Muscle of arm (tissue), 14 donors: ENCODE data around the gene HS3ST4. TPM values are rescaled to one million over a fixed set of nuclear protein-coding genes. Genes with fewer than 3 reads are reported as not detected.

ENCODE experiments used
- DNase-seq: peaks from one replicate; pipeline ENCODE4 v3.0.0-alpha.2; 2013
- long read RNA-seq, 11 donors: transcript quantifications; one replicate each; lab custom pipeline, GENCODE V29; 2026
- polyA plus RNA-seq, 12 donors: library from polyadenylated mRNA; unstranded; fragments of 120-200 nt; gene quantifications; one replicate each; pipeline ENCODE4 v1.2.1, GENCODE V29; 2013; ENCODE audit not compliant: insufficient read length in 12 of 12

The HS3ST4 gene
- 1 to 10 TPM in 2 of 12 donors, under 1 TPM in 6, not detected in 4; 0.05 to 2.2 (median 0.07) TPM for polyA plus RNA-seq
- long read RNA-seq, donor 1 = 0 reads
- long read RNA-seq, donor 2 = 0 reads
- long read RNA-seq, donor 3 = 0 reads
- long read RNA-seq, donor 4 = 0 reads
- long read RNA-seq, donor 5 = 0 reads
- long read RNA-seq, donor 6 = 0 reads
- long read RNA-seq, donor 7 = 0 reads
- long read RNA-seq, donor 8 = 0 reads
- long read RNA-seq, donor 9 = 0 reads
- long read RNA-seq, donor 10 = 0 reads
- long read RNA-seq, donor 11 = 0 reads

DNA sequence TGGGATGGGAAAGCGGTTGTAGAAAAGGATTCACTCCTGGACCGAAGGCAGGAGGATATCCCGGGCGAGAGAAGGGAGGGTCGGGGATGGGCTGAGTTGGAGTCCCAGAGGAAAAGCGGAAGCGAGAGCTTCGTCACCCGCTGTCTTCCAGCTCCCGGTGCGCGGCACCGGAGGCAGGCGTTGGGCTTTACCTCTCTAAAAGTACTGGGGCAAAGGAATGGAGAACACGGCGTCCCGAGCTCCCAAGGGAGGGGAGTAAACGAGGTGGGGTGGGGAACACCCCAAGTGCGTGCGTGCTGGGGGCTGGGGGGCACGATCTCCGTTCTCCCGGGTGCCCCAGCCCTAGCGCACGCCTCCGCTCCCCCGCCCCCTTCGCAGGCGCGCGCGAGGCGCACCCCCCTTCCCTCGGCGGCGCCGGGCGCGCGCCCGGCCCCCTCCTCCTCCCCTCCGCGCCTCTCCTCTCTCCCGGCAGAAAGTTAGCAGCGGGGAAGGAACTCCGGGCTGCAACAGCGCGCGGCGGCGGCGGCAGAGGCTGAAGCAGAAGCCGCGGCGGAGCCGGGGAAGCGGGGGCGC, at the start of gene HS3ST4:
TSS of gene HS3ST4 (plus strand) at position 441 of the 573 bp plus-strand sequence.
- DNase-seq = no peak

DNA sequence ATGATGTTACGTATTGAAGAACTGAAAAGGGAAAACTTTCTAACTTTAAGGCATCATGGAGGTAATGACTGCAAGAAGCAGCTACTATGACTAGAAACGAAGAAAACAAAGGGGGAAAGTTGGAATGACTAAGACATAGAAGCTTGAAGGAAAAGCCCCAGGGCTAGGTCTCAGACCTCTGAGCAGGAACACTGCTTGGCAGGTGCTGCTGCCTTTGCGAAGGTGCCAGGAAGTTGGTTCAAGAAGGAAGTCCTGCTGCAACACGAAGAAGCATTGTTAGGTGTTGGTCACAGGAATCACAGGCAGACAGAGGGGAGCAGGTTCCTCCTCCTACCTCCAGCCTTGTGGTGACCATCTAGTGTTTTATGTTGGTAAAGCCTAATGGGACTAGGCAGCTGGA, 48.1 kb upstream of the HS3ST4 start:
- no peak for DNase-seq

DNA sequence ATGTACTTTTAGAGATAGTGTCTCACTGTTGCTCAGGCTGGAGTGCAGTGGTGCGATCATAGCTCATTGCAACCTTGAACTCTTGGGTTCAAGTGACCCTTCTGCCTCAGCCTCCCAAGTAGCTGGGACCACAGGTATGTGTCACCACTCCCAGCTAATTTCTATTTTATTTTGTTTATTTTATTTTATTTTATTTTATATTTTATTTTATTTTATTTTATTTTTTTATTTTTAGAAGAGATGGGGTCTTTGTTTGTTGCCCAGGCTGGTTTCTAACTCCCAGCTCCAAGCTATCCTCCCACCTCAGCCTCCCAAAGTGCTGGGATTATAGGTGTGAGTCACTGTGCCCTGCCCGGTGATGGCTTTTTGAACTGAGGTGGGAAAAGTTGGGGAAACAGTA, 35.1 kb upstream of the HS3ST4 start:
- DNase-seq = no peak

DNA sequence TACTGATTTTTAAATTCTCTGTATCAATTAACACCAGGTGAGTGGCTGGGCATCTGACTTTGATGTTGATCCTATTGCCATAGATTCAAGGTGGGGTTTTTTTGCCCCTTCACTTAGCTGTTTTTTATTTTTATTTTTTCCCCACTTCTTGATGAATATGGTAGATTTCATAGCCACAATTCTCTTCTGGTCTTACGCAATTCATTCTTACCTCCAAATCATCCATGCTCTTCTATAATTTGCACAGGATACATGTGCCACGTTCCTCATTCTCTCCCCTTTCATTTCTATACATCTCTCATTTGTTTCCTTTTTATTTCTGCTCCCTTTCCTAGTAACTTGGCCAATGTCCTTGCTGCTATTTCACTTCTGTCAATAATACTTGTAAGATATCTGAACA, 14.9 kb upstream of the HS3ST4 start:
- DNase-seq = no peak

DNA sequence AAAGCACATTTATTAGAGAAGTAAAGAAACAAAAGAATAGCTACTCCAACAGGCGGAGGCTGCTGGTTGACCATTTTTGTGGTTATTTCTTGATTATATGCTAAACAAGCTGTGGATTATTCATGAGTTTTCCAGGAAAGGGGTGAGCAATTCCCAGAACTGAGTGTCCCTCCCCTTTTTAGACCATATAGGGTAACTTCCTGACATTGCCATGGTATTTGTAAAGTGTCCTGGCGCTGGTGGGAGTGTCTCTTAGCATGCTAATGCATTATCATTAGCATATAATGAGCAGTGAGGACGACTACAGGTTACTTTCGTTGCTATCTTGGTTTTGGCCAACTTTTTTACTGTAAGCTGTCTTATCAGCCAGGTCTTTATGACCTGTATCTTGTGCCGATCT, 12.2 kb upstream of the HS3ST4 start:
- DNase-seq = no peak

DNA sequence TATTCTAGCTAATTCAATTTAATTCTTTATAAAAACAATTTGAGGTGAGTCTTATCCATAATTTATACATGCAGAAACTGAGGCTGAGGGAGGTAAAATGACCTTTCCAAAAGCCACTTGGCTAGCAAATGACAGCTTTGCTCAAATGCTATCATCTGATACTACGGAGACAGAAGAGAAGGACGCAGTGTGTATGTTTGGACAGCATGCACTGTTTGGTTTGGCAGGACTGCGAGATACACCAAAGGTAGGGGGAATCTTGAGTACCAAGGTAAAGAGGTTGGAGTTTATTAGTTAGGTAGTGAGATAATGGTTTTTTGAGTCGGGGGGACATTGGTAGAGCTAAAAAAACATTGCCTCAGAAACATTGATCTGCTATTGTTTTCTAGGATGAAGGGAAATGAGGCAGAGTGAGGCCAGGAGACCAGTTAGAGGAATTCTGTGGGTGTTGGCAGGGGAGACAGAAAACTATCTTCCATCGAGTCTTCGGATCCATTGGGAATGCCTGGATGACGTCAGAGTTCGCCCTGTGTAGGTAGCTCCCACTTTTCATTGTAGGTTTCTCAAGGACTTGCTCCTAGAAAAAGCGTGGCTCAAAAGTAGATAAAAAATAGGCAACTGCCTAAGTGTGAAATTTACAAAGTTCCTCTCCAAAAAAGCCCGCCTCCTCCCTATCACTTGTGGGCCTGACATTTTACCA, 2.5 kb upstream of the HS3ST4 start:
- DNase-seq = no peak

DNA sequence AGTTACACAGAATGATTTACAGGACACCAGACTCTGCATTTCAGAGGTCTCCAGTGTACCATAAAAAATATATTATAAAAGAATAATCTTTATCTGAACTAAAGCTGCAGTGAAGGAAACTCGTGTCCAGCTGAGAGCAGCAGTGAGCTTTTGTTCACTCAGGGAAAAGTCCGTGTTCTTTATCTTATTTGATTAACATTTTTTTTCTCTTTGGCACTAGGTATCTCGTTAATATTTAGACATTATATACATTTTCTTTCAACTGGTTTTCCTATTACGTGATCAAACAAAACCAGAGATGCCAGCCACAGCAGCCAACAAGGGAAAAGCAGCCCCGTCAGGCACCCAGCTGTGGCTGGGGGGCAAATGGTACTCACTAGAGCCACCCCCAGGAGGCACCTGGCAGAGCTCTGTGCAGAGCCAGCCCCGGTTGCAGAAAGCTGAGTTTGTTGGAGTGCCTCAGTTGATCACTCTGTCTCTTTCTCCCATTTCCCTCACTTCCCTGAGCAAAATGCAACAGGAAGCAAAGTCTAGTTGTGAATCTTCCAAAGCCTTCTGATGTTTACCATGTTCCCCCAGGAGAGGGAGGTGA, 1.1 kb upstream of the HS3ST4 start:
- DNase-seq = no peak

DNA sequence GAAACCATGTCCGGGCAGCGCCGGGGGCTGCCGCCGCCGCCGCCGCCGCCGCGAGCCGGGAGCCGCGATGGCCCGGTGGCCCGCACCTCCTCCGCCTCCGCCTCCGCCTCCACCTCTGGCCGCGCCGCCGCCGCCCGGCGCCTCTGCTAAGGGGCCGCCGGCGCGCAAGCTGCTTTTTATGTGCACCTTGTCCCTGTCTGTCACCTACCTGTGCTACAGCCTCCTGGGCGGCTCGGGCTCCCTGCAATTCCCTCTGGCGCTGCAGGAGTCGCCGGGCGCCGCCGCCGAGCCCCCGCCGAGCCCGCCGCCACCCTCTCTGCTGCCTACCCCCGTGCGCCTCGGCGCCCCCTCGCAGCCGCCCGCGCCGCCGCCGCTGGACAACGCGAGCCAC, 587 bp downstream of the HS3ST4 start:
- no peak for DNase-seq

DNA sequence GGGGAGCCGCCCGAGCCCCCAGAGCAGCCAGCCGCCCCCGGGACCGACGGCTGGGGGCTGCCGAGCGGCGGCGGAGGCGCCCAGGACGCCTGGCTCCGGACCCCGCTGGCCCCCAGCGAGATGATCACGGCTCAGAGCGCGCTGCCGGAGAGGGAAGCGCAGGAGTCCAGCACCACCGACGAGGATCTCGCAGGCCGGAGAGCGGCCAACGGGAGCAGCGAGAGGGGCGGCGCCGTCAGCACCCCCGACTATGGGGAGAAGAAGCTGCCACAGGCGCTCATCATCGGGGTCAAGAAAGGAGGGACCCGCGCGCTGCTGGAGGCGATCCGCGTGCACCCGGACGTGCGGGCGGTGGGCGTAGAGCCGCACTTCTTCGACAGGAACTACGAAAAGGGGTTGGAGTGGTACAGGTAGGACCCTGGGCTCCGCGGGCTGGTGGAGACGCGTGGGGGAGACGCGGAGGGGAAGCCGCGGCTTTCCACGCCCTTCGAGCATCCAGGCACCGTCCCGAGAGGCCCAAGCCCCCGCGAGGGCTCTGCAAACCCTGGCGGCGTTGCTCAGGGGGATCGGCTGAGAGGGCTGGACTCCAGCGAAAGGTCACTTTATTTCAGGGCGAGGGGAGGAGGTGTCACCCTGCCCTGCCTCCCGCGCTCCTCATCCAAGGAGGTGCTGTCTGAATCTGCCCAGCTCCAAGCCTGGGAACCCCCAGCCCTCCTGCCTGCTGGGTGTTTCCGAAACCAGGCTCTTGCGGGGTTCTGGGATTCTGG, 1.2 kb downstream of the HS3ST4 start:
- DNase-seq = no peak

DNA sequence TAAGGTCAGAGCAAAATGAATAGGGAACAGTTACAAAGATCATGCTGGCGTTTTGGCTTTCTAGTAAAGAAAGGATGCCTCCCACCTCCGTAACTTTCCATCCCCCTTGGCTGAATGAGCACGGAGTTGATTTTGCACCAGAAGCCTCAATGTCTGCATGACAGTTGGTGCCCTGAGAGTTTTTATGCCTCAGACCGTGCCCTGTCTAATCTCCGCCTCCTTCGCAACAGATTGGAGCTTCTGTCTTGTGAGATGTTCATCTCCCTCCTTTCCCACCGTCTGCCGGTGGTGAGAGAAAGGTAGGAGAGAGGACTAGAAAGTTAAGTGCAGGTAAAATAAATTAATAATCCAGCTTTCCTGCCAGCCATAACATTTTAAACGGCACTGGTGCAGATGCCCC, 1.9 kb downstream of the HS3ST4 start:
- DNase-seq = no peak

DNA sequence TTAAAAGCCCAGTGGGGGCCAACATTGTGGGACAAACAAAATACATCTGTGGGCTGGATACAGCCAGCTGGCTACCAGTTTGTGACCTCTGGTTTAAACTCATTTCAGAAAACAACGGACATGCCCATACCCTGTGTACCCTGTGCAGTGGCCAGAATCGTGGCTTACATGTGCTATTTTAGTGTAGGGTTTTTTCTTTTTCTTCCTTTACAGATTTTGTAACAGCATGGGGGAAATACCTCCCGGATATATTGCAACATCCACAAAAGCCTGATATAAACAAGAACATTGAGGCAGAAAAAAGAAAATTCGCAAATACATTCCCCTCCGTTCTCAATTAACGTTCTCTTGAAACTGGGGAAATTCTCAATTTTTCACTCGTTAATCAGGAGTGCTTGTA, 7.3 kb downstream of the HS3ST4 start:
- DNase-seq = no peak

DNA sequence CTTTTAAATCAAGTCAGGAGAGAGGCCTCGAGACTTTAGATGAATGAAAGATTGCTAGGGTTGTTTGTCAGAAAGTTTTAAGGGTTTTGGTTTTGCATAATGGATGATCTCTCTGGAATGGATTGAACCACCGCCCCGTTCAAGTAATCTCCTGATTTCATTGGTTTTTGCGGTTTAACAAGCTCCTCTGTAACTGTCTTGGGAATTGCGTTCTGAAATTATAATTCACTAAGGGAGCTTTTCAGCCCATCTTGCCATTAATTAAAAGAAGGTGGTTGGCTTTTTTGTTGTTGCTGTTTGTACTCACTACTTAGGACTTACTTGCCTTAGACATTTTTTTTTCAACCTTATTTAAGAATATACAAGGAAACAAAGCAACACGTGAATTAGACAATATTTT, 8.8 kb downstream of the HS3ST4 start:
- no peak for DNase-seq

DNA sequence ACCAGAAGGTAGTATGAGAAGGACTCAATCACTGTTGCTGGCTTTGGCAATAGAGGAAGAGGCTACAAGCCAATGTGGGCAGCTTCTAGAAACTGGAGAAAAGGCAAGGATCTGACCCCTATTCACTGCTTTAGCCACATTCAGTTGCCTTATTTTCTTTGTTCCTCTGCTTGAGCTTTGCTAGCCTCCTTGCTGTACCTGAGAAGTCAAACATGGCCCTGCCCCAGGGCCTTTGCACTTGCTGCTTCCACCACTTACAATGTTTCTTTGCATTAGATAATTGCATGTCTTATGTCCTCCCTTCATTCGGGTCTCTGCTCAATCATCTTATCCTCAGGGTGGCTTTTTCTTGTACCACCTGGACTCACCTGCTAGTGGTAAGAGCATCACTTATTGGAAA, 15.8 kb downstream of the HS3ST4 start:
- no peak for DNase-seq

DNA sequence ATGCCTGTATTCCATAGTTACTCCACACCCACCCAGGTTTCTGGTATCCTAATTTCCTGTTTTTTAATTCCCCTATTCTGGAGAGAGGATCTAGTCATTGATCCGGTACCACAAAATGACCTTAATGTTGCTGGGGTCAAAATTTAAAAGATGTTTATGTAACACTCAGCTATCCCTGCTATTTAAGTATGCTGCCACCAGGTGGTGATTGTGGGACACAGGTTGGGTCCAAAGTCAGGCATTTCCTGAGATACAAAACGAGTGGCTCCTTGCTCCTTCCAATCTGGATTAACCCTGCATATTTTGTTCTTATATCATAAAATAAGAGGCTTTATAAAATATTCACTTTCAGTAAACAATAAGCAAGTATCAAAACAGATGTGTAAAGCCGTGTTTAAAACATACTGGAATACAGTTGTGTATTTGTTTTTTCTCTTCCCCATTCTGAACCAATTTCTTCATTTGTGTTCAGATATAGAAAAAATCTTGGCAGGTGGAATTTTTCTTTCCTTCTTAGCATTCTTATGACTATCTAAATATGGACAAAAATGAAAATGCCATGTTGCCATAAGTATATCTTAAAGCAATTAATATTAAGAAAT, 16.3 kb downstream of the HS3ST4 start:
- DNase-seq = no peak

DNA sequence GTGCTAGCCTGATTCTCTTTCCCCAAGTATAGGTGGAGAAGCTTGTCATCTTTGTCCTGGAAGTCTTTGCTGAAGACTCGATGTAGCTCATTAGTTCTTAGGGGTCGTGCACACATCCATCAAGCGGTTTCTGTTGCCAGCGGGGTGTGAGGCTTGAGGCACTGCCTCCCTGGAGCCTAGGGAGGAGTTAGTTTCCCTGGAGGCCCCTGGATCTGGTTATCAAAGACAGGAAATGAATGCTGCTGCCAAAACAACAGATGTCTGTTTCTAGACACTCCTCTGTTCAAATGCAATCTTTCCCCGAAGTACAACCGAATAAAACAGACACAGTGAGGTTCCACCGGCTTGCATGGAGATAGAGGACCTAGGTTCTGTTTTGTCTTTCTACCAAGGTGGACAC, 17.5 kb downstream of the HS3ST4 start:
- no peak for DNase-seq

DNA sequence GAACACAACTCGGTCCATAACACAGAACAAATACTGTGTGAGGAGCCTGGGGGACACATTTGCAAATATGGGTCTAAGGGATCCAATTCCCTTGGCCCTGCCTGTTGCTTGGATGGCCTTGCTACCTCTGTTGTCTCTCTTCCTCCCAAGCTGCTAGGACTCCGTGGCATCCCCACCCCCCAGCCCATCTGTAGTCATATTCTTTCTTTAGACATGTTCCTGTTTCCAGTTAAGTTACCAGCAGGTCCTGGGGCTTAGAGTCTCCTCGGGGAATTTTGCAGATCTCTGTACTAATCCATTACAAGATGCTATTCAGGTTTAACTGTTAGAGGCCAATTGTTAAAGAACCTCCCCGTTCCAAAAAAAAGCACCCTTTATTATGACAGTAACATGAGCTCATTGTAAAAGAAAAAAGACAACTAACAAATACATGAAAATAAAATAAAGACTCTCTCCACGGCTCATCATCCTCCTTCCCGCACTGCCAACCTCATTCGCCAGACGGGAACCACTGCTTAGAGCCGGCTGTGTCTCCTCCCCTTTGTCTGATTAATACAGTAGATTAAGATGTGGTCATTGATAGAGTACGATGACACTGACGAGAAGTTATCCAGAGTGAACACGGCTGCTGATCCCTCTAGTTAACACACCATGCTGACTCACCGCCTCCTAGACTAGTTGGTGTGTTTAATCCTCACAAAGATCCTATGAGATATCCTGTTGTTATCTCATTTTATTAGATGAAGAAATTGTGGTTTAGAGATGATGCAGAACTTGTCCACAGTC, 22.2 kb downstream of the HS3ST4 start:
- DNase-seq = no peak

DNA sequence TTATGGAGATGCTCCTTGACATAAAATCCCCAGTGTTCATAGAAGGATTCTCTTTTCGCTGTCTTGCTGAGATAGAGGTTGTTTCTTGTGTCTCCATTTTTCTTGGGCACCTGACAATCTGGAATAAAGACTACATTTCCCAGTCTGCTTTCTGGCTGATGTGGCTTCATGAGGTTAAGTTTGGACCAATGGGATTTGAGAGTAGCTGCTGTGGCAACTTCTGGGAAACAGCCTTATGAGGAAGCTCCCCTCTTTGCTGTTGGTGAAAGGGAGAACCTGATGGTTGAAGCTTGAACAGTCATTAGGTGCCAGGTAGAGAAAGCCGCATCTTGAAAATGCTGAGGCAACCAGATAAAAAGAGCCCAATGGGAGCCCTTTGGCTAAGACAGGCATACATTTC, 24.4 kb downstream of the HS3ST4 start:
- DNase-seq = no peak

DNA sequence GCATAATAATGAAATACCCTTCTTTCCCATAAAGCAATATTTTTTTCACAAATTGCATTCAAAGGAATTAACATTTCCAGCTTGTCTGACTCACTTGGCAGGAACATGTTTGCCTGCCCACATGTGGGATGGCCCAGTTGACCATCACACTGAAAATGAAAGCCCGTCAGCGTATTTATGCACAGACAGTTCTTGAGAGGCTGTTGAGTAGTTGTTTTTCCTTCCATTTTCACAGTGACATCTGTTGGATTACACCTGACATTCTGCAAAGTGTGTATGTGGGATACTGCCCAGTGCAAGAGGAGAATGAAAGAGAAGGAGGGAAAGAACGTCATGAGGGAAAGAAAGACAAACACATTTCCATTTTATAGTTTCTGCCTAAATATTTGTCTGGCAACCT, 29.7 kb downstream of the HS3ST4 start:
- no peak for DNase-seq

DNA sequence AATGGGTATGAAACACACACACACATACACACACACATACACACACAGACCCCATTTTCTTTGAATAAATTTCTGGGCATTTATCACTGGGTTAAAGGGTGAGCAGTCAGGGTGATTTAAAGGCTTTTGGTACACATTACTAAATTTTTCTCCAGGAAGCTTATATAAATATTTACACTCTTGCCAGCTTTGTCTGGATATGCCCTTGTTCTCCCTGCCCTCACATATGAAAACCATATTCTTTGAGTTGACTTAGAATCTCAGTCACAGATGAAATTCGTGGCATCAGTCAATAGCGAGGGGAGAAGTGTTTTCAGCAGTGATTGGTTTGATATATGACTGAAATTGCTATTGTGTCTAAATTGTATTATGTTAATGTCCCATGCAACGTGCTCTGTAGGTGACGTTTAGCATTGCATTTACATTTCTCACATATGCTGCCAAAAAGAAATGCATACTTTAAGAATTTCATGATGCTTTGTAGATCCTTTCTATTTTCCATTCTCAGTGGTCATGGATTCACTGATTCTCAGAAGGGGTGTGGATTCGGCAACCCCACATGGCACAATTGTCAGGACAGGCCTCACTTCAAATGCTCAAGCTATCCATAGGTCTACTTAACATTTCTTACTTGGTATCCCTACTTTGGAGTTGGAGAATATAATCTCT, 34.8 kb downstream of the HS3ST4 start:
- DNase-seq = no peak

DNA sequence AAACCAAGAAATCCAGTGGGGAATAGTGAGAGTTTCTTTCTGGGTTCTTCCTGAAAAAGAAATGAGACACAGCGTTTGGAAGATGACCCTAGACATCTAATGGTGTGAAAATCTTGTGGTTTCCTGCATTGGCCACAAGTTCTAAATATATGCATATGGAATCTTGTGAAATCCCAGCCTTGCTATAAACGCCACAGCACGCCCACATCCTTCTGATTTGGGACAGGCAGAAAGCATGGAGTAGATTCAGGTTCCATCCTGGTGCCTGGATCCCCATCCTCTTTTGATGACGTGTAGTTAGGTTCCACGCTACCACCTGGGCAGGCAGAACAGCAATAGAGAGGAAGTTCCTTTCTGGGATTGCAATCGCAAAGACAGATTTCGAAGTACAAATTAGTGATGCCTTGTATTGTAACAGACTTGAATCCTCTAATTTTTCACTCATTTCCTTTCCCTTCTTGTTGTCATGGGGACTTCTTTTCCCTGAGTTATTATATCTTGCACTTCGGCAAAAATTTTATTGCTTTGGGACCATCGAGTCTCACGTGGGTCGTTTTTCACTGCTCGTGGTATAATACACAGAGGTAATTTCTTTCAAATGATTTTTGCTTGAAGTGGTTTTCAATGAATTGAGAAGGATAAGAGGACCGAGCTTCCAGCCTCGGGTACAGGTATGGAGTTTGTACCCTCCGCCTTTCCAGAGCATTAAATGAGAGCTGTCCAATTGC, 37.6 kb downstream of the HS3ST4 start:
- no peak for DNase-seq
